Common myeloid progenitor, CD34-positive (primary cell): ENCODE data around the gene SYNE2.
"Not testable (repeated sequence)": the region's sequence is repeated elsewhere in the genome, so short reads cannot be mapped to it uniquely, and the experiment has no call there.

ENCODE experiments used
- CTCF ChIA-PET: fragments of 350-600 bp; sonication (Branson Sonifier 250); formaldehyde crosslinking; loops from one replicate; lab custom pipeline; 2021; ENCODE audit warnings: antibody characterized with exemption; lab: Charles Lee
- POLR2A ChIA-PET: fragments of 350-600 bp; sonication (Branson Sonifier 250); formaldehyde crosslinking; loops from one replicate; lab custom pipeline; 2021; ENCODE audit warnings: antibody characterized with exemption; lab: Charles Lee
- DNase-seq, 3 donors: peaks; one replicate each; pipeline versions ENCODE4 v3.0.0 to v3.0.0-alpha.2; 2013
- H3K27ac ChIP-seq, 2 experiments: 1 replicate in 1 of 2; 2 replicates in 1 of 2; pipeline ENCODE4 v1.7.0; 2013; ENCODE audit warnings: inconsistent platforms in 2 of 2, low read length in 2 of 2, mild to moderate bottlenecking in 2 of 2, low read depth in 1 of 2, moderate library complexity in 1 of 2; ENCODE audit not compliant: severe bottlenecking in 2 of 2, insufficient read depth in 1 of 2, poor library complexity in 1 of 2
- H3K27me3 ChIP-seq, 5 experiments: replicated peaks in 2 of 5; 1 replicate in 3 of 5; 2 replicates in 2 of 5; pipeline versions ENCODE4 v1.6.1 to v1.7.0; 2013; ENCODE audit warnings: low read length in 4 of 5, mild to moderate bottlenecking in 2 of 5, moderate library complexity in 2 of 5, inconsistent platforms in 1 of 5; ENCODE audit not compliant: insufficient read depth in 5 of 5, control insufficient read depth in 4 of 5
- H3K36me3 ChIP-seq, 4 experiments: 1 replicate in 2 of 4; 2 replicates in 2 of 4; pipeline versions ENCODE4 v1.6.1 to v1.7.0; 2013; ENCODE audit warnings: low read length in 3 of 4, control low read depth in 1 of 4, mild to moderate bottlenecking in 1 of 4; ENCODE audit not compliant: control insufficient read depth in 4 of 4, insufficient read depth in 4 of 4
- H3K4me1 ChIP-seq, 4 experiments: 1 replicate in 3 of 4; 2 replicates in 1 of 4; pipeline versions ENCODE4 v1.6.1 to v1.7.1; 2013; ENCODE audit warnings: low read length in 3 of 4, mild to moderate bottlenecking in 3 of 4, control low read depth in 1 of 4, inconsistent platforms in 1 of 4, moderate library complexity in 1 of 4; ENCODE audit not compliant: control insufficient read depth in 4 of 4, insufficient read depth in 4 of 4; ENCODE audit errors: control extremely low read depth in 1 of 4
- H3K4me3 ChIP-seq, 7 experiments: 1 replicate in 4 of 7; 2 replicates in 3 of 7; pipeline versions ENCODE4 v1.5.1 to v1.7.0; 2013; ENCODE audit warnings: mild to moderate bottlenecking in 7 of 7, low read length in 6 of 7, moderate library complexity in 6 of 7, inconsistent platforms in 2 of 7, low read depth in 2 of 7, control low read depth in 1 of 7; ENCODE audit not compliant: insufficient read depth in 4 of 7, control insufficient read depth in 1 of 7; ENCODE audit errors: extremely low read depth in 1 of 7
- H3K9me3 ChIP-seq, 5 experiments: 1 replicate in 4 of 5; 2 replicates in 1 of 5; pipeline versions ENCODE4 v1.6.1 to v1.7.1; 2013; ENCODE audit warnings: low read length in 4 of 5, mild to moderate bottlenecking in 2 of 5, inconsistent platforms in 1 of 5, low read depth in 1 of 5, moderate library complexity in 1 of 5; ENCODE audit not compliant: control insufficient read depth in 4 of 5, insufficient read depth in 2 of 5; ENCODE audit errors: control extremely low read depth in 1 of 5
- WGBS: methylation state at CpG from one replicate; pipeline ENCODE4 v1.1.5; 2013; ENCODE audit not compliant: insufficient coverage; 5-methylcytosine and 5-hydroxymethylcytosine counted together

SYNE2 gene

DNA sequence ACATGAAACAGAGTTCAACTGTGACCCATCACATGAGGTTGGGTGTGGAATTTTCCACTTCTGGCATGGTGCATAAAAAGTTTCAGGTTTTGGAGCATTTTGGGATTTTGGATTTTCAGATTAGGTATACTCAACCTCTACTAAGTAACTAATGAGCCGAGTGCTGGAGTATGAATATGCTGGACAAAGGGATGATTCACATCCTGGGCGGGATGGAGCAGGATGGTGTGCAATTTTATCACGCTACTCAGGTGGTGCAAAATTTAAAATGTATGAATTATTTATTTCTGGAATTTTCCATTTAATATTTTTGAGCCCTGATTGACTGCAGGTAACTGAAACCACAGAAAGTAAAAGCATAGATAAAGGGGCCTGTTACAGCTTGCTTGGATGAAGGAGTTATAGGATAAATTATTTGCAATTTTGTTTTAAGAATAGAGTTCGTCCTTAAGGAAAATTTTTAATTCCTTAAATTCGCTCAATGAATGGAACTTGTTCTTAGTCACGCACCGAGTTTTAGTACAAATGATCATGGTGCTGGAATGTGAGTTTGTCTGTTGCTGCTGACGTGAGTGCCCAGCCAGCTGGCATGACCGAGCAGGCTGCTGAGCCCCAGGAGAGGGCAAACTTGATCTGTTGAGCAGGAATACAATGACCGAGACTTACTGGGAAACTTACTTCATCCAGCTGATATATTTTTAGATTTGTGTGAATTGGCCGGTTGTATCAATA, 265.0 kb downstream of the SYNE2 start:
- POLR2A ChIA-PET, result no interaction called here
- no peak for DNase-seq
- no peaks in the 10 kb centered on the region for H3K36me3 ChIP-seq
- CTCF ChIA-PET, result no interaction called here
- H3K9me3 ChIP-seq, result no peaks in the 10 kb centered on the region
- H3K4me1 ChIP-seq, result no peaks in the 10 kb centered on the region
- WGBS, result 100% methylated on average over 6 of the region's 11 CpGs
- H3K27me3 ChIP-seq, result no peaks in the 10 kb centered on the region
- H3K27ac ChIP-seq, result no peak overlapping the region
- H3K4me3 ChIP-seq, result no peak overlapping the region

- POLR2A ChIA-PET, H3K4me3 ChIP-seq, H3K36me3 ChIP-seq, H3K4me1 ChIP-seq, DNase-seq, H3K27me3 ChIP-seq, H3K27ac ChIP-seq, H3K9me3 ChIP-seq, CTCF ChIA-PET: not testable (repeated sequence)
- WGBS, result 100% methylated on average over 3 of the region's 7 CpGs
These were observed 265.6 kb downstream of the SYNE2 start for GRCh38 chr14:64118403-64118742.

DNA sequence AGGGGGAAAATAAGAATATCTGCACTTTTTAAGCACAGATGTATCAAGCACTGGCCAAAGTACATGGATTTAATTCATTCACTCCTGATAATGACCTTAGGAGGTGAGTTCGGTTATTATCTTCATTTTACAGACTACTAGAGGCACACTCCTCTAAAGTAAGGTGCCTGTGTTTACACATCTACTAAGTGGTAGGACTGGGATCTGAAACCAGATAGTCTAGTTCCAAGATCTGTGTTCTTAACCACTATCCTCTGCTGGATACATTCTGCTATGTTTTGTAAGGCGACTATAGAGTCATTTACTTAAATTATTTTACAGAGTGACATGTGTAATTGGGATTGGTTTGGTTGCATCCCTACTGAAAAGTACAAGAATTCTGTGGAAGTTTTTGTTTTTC, 266.1 kb downstream of the SYNE2 start:
- no peaks in the 10 kb centered on the region for H3K27me3 ChIP-seq
- no peaks in the 10 kb centered on the region for H3K4me1 ChIP-seq
- no peaks in the 10 kb centered on the region for H3K36me3 ChIP-seq
- H3K27ac ChIP-seq, result no peak overlapping the region
- 100% methylated on average over 1 of the region's 2 CpGs for WGBS
- ChIA-PET POLR2A (no interaction called here), CTCF (interaction anchor here (0.7 kb wide), 1 partner anchor 176 kb away, joined by 3 read pairs; no protein-coding TSS in a partner anchor)
- no peaks in the 10 kb centered on the region for H3K9me3 ChIP-seq
- no peak for DNase-seq
- no peak overlapping the region for H3K4me3 ChIP-seq

GRCh38 chr14:64119500-64119899, 266.7 kb downstream of the SYNE2 start:
- 100% methylated on average over 2 of the region's 2 CpGs for WGBS
- POLR2A ChIA-PET, result no interaction called here
- H3K36me3 ChIP-seq, result no peaks in the 10 kb centered on the region
- H3K9me3 ChIP-seq, result no peaks in the 10 kb centered on the region
- no peaks in the 10 kb centered on the region for H3K4me1 ChIP-seq
- no peaks in the 10 kb centered on the region for H3K27me3 ChIP-seq
- no peak for DNase-seq
- CTCF ChIA-PET, result interaction anchor here (0.7 to 1.4 kb wide), 2 partner anchors 176 to 186 kb away, joined by 3 read pairs; no protein-coding TSS in a partner anchor
- no peak overlapping the region for H3K27ac ChIP-seq
- no peak overlapping the region for H3K4me3 ChIP-seq

DNA sequence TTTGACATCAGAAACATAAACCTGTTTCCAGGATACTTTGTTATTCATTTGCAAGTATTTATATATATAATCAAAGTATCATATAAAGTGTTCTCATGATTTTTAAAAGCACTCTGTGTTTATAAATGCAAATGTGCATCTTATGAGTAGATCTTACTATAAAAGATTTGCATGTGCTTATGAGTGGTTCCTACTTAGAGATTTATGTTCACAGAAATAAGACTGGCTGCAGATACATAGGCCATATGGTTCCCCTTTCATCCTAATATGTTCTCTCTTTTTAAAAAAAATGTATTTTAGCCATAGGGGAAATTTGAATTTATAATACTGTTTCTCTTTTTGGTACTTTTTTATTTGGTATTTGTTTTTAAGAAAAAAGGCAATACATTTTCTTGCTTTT, 267.2 kb downstream of the SYNE2 start:
- H3K36me3 ChIP-seq, result no peaks in the 10 kb centered on the region
- no peaks in the 10 kb centered on the region for H3K27me3 ChIP-seq
- DNase-seq, result no peak
- H3K4me1 ChIP-seq, result no peaks in the 10 kb centered on the region
- no peaks in the 10 kb centered on the region for H3K9me3 ChIP-seq
- CTCF ChIA-PET, result interaction anchor here (1.4 kb wide), 1 partner anchor 185 kb away, joined by 3 read pairs; no protein-coding TSS in a partner anchor
- POLR2A ChIA-PET, result no interaction called here
- H3K27ac ChIP-seq, result no peak overlapping the region
- no peak overlapping the region for H3K4me3 ChIP-seq

GRCh38 chr14:64123241-64123822, 270.5 kb downstream of the SYNE2 start:
- WGBS, result 95% methylated on average over 4 of the region's 5 CpGs
- H3K36me3 ChIP-seq, result no peaks in the 10 kb centered on the region
- POLR2A ChIA-PET, result no interaction called here

GRCh38 chr14:64125270-64125669, 272.5 kb downstream of the SYNE2 start:
- no peaks in the 10 kb centered on the region for H3K4me1 ChIP-seq
- POLR2A ChIA-PET, result no interaction called here
- H3K9me3 ChIP-seq, result no peaks in the 10 kb centered on the region
- 100% methylated on average over 2 of the region's 2 CpGs for WGBS
- no peaks in the 10 kb centered on the region for H3K36me3 ChIP-seq
- CTCF ChIA-PET, result interaction anchor here (1.0 to 1.2 kb wide), 2 partner anchors 13 to 170 kb away, joined by 3 to 4 read pairs; no protein-coding TSS in a partner anchor
- H3K4me3 ChIP-seq, result no peak overlapping the region
- no peak for DNase-seq
- no peaks in the 10 kb centered on the region for H3K27me3 ChIP-seq
- H3K27ac ChIP-seq, result no peak overlapping the region

More at GRCh38 chr14:64123241-64123822, 270.5 kb downstream of the SYNE2 start:
- no peaks in the 10 kb centered on the region for H3K27me3 ChIP-seq
- no peaks in the 10 kb centered on the region for H3K4me1 ChIP-seq
- no peaks in the 10 kb centered on the region for H3K9me3 ChIP-seq
- DNase-seq, result no peak
- no peak overlapping the region for H3K27ac ChIP-seq
- no peak overlapping the region for H3K4me3 ChIP-seq
- CTCF ChIA-PET, result interaction anchor here (0.7 to 1.1 kb wide), 3 partner anchors 9 to 15 kb away, joined by 3 to 4 read pairs (median 3); no protein-coding TSS in a partner anchor
